ENCODE results near the gene C21orf58. TPM values are rescaled to one million over a fixed set of nuclear protein-coding genes. Genes with fewer than 3 reads are reported as not detected.

C21orf58 gene
- total RNA-seq, 1 experiment from 2014 or later: 35.1 TPM

DNA sequence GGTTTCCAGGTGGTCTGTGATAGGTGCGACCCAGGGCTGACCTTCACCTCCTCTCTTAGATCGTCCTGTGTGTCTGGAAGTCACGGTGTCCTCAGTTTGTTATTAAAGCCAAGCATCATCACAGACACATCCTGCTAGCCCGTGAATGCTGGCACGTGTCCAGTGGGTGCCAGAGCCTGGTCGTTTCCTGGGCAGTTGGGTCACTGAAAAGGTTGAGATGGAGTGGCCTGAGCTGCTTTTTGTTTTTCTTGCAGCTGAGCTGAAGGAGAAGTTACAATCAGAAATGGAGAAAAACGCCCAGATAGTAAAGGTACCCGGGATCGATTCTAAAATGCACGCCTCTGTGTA, 23.5 kb upstream of the C21orf58 start (continued):
- TF ChIP-seq, protein P1, sequence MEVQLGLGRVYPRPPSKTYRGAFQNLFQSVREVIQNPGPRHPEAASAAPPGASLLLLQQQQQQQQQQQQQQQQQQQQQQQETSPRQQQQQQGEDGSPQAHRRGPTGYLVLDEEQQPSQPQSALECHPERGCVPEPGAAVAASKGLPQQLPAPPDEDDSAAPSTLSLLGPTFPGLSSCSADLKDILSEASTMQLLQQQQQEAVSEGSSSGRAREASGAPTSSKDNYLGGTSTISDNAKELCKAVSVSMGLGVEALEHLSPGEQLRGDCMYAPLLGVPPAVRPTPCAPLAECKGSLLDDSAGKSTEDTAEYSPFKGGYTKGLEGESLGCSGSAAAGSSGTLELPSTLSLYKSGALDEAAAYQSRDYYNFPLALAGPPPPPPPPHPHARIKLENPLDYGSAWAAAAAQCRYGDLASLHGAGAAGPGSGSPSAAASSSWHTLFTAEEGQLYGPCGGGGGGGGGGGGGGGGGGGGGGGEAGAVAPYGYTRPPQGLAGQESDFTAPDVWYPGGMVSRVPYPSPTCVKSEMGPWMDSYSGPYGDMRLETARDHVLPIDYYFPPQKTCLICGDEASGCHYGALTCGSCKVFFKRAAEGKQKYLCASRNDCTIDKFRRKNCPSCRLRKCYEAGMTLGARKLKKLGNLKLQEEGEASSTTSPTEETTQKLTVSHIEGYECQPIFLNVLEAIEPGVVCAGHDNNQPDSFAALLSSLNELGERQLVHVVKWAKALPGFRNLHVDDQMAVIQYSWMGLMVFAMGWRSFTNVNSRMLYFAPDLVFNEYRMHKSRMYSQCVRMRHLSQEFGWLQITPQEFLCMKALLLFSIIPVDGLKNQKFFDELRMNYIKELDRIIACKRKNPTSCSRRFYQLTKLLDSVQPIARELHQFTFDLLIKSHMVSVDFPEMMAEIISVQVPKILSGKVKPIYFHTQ (CRISPR knock-in tag; IDR thresholded peaks at IDR 0.05): no peak
- TF ChIP-seq NFE2L1 (CRISPR knock-in tag; IDR thresholded peaks at IDR 0.05): no peak
- no peak for TF ChIP-seq SMAD3 (CRISPR knock-in tag; IDR thresholded peaks at IDR 0.05; ENCODE audit: borderline replicate concordance)

- Mint-ChIP-seq H3K27me3 (ENCODE audit: low read depth) (no peaks in the 10 kb centered on the region), H3K4me3 (no peak overlapping the region), H3K27ac (peak overlapping the region; percentile 72), H3K9me3 (no peaks in the 10 kb centered on the region), H3K4me1 (no peaks in the 10 kb centered on the region), H3K36me3 (peaks cover 52% of the 10 kb centered on the region)
- DNase-seq (ENCODE audit: low spot score) (no peak), ATAC-seq (no peak)
- ChIA-PET POLR2A (no interaction called here), CTCF (no interaction called here)
- TF ChIP-seq, protein P2, sequence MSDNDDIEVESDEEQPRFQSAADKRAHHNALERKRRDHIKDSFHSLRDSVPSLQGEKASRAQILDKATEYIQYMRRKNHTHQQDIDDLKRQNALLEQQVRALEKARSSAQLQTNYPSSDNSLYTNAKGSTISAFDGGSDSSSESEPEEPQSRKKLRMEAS (CRISPR knock-in tag; IDR thresholded peaks at IDR 0.05): no peak
- TF ChIP-seq, protein P3, sequence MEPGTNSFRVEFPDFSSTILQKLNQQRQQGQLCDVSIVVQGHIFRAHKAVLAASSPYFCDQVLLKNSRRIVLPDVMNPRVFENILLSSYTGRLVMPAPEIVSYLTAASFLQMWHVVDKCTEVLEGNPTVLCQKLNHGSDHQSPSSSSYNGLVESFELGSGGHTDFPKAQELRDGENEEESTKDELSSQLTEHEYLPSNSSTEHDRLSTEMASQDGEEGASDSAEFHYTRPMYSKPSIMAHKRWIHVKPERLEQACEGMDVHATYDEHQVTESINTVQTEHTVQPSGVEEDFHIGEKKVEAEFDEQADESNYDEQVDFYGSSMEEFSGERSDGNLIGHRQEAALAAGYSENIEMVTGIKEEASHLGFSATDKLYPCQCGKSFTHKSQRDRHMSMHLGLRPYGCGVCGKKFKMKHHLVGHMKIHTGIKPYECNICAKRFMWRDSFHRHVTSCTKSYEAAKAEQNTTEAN (CRISPR knock-in tag; IDR thresholded peaks at IDR 0.05): no peak
- TF ChIP-seq, protein P4, sequence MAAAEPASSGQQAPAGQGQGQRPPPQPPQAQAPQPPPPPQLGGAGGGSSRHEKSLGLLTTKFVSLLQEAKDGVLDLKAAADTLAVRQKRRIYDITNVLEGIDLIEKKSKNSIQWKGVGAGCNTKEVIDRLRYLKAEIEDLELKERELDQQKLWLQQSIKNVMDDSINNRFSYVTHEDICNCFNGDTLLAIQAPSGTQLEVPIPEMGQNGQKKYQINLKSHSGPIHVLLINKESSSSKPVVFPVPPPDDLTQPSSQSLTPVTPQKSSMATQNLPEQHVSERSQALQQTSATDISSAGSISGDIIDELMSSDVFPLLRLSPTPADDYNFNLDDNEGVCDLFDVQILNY (CRISPR knock-in tag; IDR thresholded peaks at IDR 0.05): no peak
- TF ChIP-seq ZNF512 (CRISPR knock-in tag; IDR thresholded peaks at IDR 0.05; ENCODE audit: borderline replicate concordance) (no peak), TP53 (CRISPR knock-in tag; IDR thresholded peaks at IDR 0.05) (no peak), JAZF1 (CRISPR knock-in tag; IDR thresholded peaks at IDR 0.05) (no peak), GABPB1 (CRISPR knock-in tag; IDR thresholded peaks at IDR 0.05) (no peak), PRRX2 (CRISPR knock-in tag; IDR thresholded peaks at IDR 0.05) (no peak), ATF1 (CRISPR knock-in tag; IDR thresholded peaks at IDR 0.05) (no peak)
- TF ChIP-seq, protein P5, sequence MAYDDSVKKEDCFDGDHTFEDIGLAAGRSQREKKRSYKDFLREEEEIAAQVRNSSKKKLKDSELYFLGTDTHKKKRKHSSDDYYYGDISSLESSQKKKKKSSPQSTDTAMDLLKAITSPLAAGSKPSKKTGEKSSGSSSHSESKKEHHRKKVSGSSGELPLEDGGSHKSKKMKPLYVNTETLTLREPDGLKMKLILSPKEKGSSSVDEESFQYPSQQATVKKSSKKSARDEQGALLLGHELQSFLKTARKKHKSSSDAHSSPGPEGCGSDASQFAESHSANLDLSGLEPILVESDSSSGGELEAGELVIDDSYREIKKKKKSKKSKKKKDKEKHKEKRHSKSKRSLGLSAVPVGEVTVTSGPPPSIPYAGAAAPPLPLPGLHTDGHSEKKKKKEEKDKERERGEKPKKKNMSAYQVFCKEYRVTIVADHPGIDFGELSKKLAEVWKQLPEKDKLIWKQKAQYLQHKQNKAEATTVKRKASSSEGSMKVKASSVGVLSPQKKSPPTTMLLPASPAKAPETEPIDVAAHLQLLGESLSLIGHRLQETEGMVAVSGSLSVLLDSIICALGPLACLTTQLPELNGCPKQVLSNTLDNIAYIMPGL (CRISPR knock-in tag; IDR thresholded peaks at IDR 0.05): no peak
- TF ChIP-seq, protein P6, sequence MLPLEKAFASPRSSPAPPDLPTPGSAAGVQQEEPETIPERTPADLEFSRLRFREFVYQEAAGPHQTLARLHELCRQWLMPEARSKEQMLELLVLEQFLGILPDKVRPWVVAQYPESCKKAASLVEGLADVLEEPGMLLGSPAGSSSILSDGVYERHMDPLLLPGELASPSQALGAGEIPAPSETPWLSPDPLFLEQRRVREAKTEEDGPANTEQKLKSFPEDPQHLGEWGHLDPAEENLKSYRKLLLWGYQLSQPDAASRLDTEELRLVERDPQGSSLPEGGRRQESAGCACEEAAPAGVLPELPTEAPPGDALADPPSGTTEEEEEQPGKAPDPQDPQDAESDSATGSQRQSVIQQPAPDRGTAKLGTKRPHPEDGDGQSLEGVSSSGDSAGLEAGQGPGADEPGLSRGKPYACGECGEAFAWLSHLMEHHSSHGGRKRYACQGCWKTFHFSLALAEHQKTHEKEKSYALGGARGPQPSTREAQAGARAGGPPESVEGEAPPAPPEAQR (CRISPR knock-in tag; IDR thresholded peaks at IDR 0.05): no peak
- TF ChIP-seq, protein P7, sequence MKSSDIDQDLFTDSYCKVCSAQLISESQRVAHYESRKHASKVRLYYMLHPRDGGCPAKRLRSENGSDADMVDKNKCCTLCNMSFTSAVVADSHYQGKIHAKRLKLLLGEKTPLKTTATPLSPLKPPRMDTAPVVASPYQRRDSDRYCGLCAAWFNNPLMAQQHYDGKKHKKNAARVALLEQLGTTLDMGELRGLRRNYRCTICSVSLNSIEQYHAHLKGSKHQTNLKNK (CRISPR knock-in tag; IDR thresholded peaks at IDR 0.05): no peak
- TF ChIP-seq, protein P8, sequence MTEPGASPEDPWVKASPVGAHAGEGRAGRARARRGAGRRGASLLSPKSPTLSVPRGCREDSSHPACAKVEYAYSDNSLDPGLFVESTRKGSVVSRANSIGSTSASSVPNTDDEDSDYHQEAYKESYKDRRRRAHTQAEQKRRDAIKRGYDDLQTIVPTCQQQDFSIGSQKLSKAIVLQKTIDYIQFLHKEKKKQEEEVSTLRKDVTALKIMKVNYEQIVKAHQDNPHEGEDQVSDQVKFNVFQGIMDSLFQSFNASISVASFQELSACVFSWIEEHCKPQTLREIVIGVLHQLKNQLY (CRISPR knock-in tag; IDR thresholded peaks at IDR 0.05): no peak
These were observed 22.9 kb upstream of the C21orf58 start for GRCh38 chr21:46346296-46347202.
